Caco-2 (cell line): ENCODE data around the gene GPC6. TPM values are rescaled to one million over a fixed set of nuclear protein-coding genes. Genes with fewer than 3 reads are reported as not detected.

Experiments used
- BruUV-seq: library from RNA; stranded (reverse); fragments of 400-500 nt; replicated peaks from 2 replicates; lab custom pipeline; 2021; lab: Mats Ljungman, UMichigan
- CTCF ChIA-PET: fragments of 300-600 bp; sonication (Branson Sonifier 250); formaldehyde crosslinking; loops from one replicate; lab custom pipeline; 2022; ENCODE audit warnings: antibody characterized with exemption; lab: Charles Lee
- POLR2A ChIA-PET: fragments of 300-600 bp; sonication (Branson Sonifier 250); formaldehyde crosslinking; loops from one replicate; lab custom pipeline; 2022; ENCODE audit warnings: antibody characterized with exemption; lab: Charles Lee
- DNase-seq, 2 experiments: peaks; one replicate each; pipeline versions ENCODE4 v3.0.0 to v3.0.0-alpha.2; 2020 to 2022
- H3K27me3 ChIP-seq: replicated peaks from 2 replicates; pipeline ENCODE4 v1.6.0; 2011; ENCODE audit warnings: low read length; ENCODE audit not compliant: control insufficient read depth, insufficient read depth
- H3K36me3 ChIP-seq: 2 replicates; pipeline ENCODE4 v1.5.1; 2011; ENCODE audit warnings: low read length; ENCODE audit not compliant: control insufficient read depth, insufficient read depth
- H3K4me1 ChIP-seq: fragments of 250-450 bp; sonication (Bioruptor Pico); 2 replicates; pipeline ENCODE4 v1.5.1; 2020; ENCODE audit warnings: mild to moderate bottlenecking
- H3K4me3 ChIP-seq: 2 replicates; pipeline ENCODE4 v1.5.1; 2011; ENCODE audit warnings: low read depth, mild to moderate bottlenecking, control low read depth, low read length
- H3K9me3 ChIP-seq: fragments of 250-450 bp; sonication (Bioruptor Pico); 2 replicates; pipeline ENCODE4 v1.5.1; 2020; ENCODE audit warnings: mild to moderate bottlenecking, moderate library complexity
- H3K27ac Mint-ChIP-seq: one replicate; pipeline ENCODE4 v1.8.0; 2022; ENCODE audit warnings: mixed read lengths; ENCODE audit not compliant: unreplicated experiment
- H3K27me3 Mint-ChIP-seq: one replicate; pipeline ENCODE4 v1.8.0; 2022; ENCODE audit warnings: mixed read lengths; ENCODE audit not compliant: insufficient read depth, unreplicated experiment
- H3K36me3 Mint-ChIP-seq: one replicate; pipeline ENCODE4 v1.8.0; 2022; ENCODE audit warnings: mild to moderate bottlenecking, mixed read lengths; ENCODE audit not compliant: insufficient read depth, unreplicated experiment
- H3K4me1 Mint-ChIP-seq: one replicate; pipeline ENCODE4 v1.8.0; 2022; ENCODE audit warnings: low read depth, mixed read lengths; ENCODE audit not compliant: unreplicated experiment
- H3K4me3 Mint-ChIP-seq: one replicate; pipeline ENCODE4 v1.8.0; 2022; ENCODE audit warnings: mild to moderate bottlenecking, moderate library complexity, mixed read lengths; ENCODE audit not compliant: unreplicated experiment
- H3K9me3 Mint-ChIP-seq: one replicate; pipeline ENCODE4 v1.8.0; 2022; ENCODE audit warnings: mixed read lengths; ENCODE audit not compliant: unreplicated experiment
- intact Hi-C: fragments of 100-400 bp; cut with micrococcal nuclease; formaldehyde crosslinking; loops from one replicate; pipeline ENCODE4 v1.10.0; 2022; ENCODE audit not compliant: unreplicated experiment
- total RNA-seq: library from RNA; stranded (reverse); gene quantifications from 2 replicates; pipeline ENCODE4 v1.2.3, GENCODE V29; 2022
- TF ChIP-seq, protein P1 (sequence below), 2 experiments: fragments of 200-600 bp in 1 of 2; IDR thresholded peaks; 1 replicate in 1 of 2; 2 replicates in 1 of 2; pipeline versions ENCODE4 v1.5.1 to v1.8.0; 2011 to 2022; ENCODE audit warnings: antibody characterized with exemption in 1 of 2, control low read depth in 1 of 2, inconsistent platforms in 1 of 2, low read depth in 1 of 2, low read length in 1 of 2, mild to moderate bottlenecking in 1 of 2, moderate library complexity in 1 of 2; ENCODE audit not compliant: insufficient read depth in 1 of 2, severe bottlenecking in 1 of 2, unreplicated experiment in 1 of 2

GPC6 gene
- total RNA-seq, 1 experiment from 2014 or later = 0.16 TPM

- no peak overlapping the region for H3K27ac Mint-ChIP-seq
- no TSS peak for BruUV-seq
- Histone ChIP-seq H3K4me1 (no peaks in the 10 kb centered on the region), H3K27me3 (no peaks in the 10 kb centered on the region), H3K9me3 (no peaks in the 10 kb centered on the region), H3K4me3 (no peak overlapping the region), H3K36me3 (no peaks in the 10 kb centered on the region)
- H3K36me3 Mint-ChIP-seq = no peaks in the 10 kb centered on the region
- H3K4me1 Mint-ChIP-seq = no peaks in the 10 kb centered on the region
- DNase-seq = no peak
- ChIA-PET CTCF (no interaction called here), POLR2A (no interaction called here)
- no peak overlapping the region for H3K4me3 Mint-ChIP-seq
- intact Hi-C loops = no loop called here
- no peaks in the 10 kb centered on the region for H3K9me3 Mint-ChIP-seq
- TF ChIP-seq, protein P1, sequence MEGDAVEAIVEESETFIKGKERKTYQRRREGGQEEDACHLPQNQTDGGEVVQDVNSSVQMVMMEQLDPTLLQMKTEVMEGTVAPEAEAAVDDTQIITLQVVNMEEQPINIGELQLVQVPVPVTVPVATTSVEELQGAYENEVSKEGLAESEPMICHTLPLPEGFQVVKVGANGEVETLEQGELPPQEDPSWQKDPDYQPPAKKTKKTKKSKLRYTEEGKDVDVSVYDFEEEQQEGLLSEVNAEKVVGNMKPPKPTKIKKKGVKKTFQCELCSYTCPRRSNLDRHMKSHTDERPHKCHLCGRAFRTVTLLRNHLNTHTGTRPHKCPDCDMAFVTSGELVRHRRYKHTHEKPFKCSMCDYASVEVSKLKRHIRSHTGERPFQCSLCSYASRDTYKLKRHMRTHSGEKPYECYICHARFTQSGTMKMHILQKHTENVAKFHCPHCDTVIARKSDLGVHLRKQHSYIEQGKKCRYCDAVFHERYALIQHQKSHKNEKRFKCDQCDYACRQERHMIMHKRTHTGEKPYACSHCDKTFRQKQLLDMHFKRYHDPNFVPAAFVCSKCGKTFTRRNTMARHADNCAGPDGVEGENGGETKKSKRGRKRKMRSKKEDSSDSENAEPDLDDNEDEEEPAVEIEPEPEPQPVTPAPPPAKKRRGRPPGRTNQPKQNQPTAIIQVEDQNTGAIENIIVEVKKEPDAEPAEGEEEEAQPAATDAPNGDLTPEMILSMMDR (IDR thresholded peaks at IDR 0.05; ENCODE audit: insufficient read depth in 1 of 2, low read depth in 1 of 2, low read length in 1 of 2, severe bottlenecking in 1 of 2, unreplicated experiment in 1 of 2) = no peak
- peaks cover 16% of the 10 kb centered on the region for H3K27me3 Mint-ChIP-seq
Measured at GRCh38 chr13:94351292-94351990, 1124.8 kb downstream of the GPC6 start.

GRCh38 chr13:94352057-94352456 is 1125.5 kb downstream of the GPC6 start:
- H3K4me3 Mint-ChIP-seq = no peak overlapping the region
- Histone ChIP-seq H3K4me3 (no peak overlapping the region), H3K27me3 (no peaks in the 10 kb centered on the region), H3K4me1 (no peaks in the 10 kb centered on the region), H3K36me3 (no peaks in the 10 kb centered on the region), H3K9me3 (no peaks in the 10 kb centered on the region)
- peaks cover under 1% of the 10 kb centered on the region for H3K9me3 Mint-ChIP-seq
- no peaks in the 10 kb centered on the region for H3K36me3 Mint-ChIP-seq
- intact Hi-C loops = no loop called here
- no peak for DNase-seq
- ChIA-PET CTCF (no interaction called here), POLR2A (no interaction called here)
- TF ChIP-seq, protein P1 (IDR thresholded peaks at IDR 0.05; ENCODE audit: insufficient read depth in 1 of 2, low read depth in 1 of 2, low read length in 1 of 2, severe bottlenecking in 1 of 2, unreplicated experiment in 1 of 2) = no peak
- no peak overlapping the region for H3K27ac Mint-ChIP-seq
- H3K4me1 Mint-ChIP-seq = no peaks in the 10 kb centered on the region
- H3K27me3 Mint-ChIP-seq = peaks cover 18% of the 10 kb centered on the region
- no TSS peak for BruUV-seq

DNA sequence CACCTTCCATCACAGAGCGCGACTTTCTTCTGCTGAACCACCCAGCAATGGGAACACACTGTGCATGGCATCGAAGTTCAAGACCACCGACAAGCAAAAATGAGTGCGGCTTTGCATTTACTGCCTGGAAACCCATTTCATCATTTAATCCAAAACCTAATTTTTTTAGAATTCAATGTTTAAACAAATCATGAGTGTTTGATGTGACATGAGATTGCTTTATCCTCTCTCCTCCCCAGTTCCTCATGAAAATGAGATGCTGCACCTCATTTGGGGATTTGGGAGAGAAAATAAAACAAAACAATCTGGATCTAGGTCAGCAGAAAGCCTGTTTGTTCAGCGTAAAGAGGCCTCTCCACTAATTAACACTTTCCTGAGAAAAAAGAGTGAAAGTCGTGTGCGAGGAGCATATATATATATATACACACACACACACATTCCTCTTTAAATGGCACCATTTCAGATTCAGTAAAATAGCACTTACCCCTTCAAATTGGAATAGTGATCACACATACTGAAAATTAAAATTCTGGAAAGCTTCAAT is 1126.6 kb downstream of the GPC6 start:
- no peaks in the 10 kb centered on the region for H3K4me1 ChIP-seq
- no peaks in the 10 kb centered on the region for H3K4me1 Mint-ChIP-seq
- no peaks in the 10 kb centered on the region for H3K27me3 ChIP-seq
- TF ChIP-seq, protein P1 (IDR thresholded peaks at IDR 0.05; ENCODE audit: insufficient read depth in 1 of 2, low read depth in 1 of 2, low read length in 1 of 2, severe bottlenecking in 1 of 2, unreplicated experiment in 1 of 2) = no peak
- H3K36me3 Mint-ChIP-seq = no peaks in the 10 kb centered on the region
- no peaks in the 10 kb centered on the region for H3K9me3 ChIP-seq
- intact Hi-C loops = no loop called here
- POLR2A ChIA-PET = no interaction called here
- no peak for DNase-seq
- H3K4me3 Mint-ChIP-seq = no peak overlapping the region
- no peak overlapping the region for H3K27ac Mint-ChIP-seq
- no TSS peak for BruUV-seq
- no peaks in the 10 kb centered on the region for H3K36me3 ChIP-seq
- peaks cover 8% of the 10 kb centered on the region for H3K9me3 Mint-ChIP-seq
- no peak overlapping the region for H3K4me3 ChIP-seq
- peaks cover 22% of the 10 kb centered on the region for H3K27me3 Mint-ChIP-seq
- CTCF ChIA-PET = no interaction called here
